BJ (cell line): ENCODE measurements around the gene TSHZ2. TPM values are rescaled to one million over a fixed set of nuclear protein-coding genes. Genes with fewer than 3 reads are reported as not detected.

Experiments
- CTCF ChIA-PET: fragments of 350-600 bp; formaldehyde crosslinking; extraction: SDS; loops from one replicate; lab custom pipeline; 2021; ENCODE audit warnings: antibody characterized with exemption, inconsistent platforms; lab: Yijun Ruan, JAX
- POLR2A ChIA-PET: fragments of 300-600 bp; sonication (Branson Sonifier 250); formaldehyde crosslinking; extraction: SDS; loops from one replicate; lab custom pipeline; 2021; ENCODE audit warnings: antibody characterized with exemption; lab: Charles Lee
- DNase-seq: peaks from one replicate; pipeline ENCODE4 v3.0.0-alpha.2; 2011; ENCODE audit warnings: low read depth
- H3K27me3 ChIP-seq: 2 replicates; pipeline ENCODE4 v1.6.0; 2011; ENCODE audit warnings: low read length; ENCODE audit not compliant: control insufficient read depth, insufficient read depth
- H3K36me3 ChIP-seq: 2 replicates; pipeline ENCODE4 v1.5.1; 2011; ENCODE audit warnings: low read length; ENCODE audit not compliant: control insufficient read depth, insufficient read depth
- H3K4me3 ChIP-seq: 2 replicates; pipeline ENCODE4 v1.5.1; 2011; ENCODE audit warnings: low read depth, mild to moderate bottlenecking, control low read depth, low read length
- polyA plus RNA-seq: library from polyadenylated mRNA; depleted of rRNA; stranded (reverse); fragments of >200 nt; gene quantifications from 2 replicates; pipeline ENCODE4 v1.2.3, GENCODE V29; 2011
- TF ChIP-seq, protein P1 (sequence below): IDR thresholded peaks from 2 replicates; pipeline ENCODE4 v1.5.1; 2011; ENCODE audit warnings: low read depth, mild to moderate bottlenecking, control low read depth, inconsistent platforms, low read length, moderate library complexity; ENCODE audit not compliant: insufficient read depth

The TSHZ2 gene
- polyA plus RNA-seq, 1 experiment: not detected

GRCh38 chr20:53231061-53231460 is 258.9 kb downstream of the TSHZ2 start:
- ChIA-PET CTCF (no interaction called here), POLR2A (no interaction called here)
- no peaks in the 10 kb centered on the region for H3K27me3 ChIP-seq
- no peaks in the 10 kb centered on the region for H3K36me3 ChIP-seq
- H3K4me3 ChIP-seq: no peak overlapping the region
- TF ChIP-seq, protein P1, sequence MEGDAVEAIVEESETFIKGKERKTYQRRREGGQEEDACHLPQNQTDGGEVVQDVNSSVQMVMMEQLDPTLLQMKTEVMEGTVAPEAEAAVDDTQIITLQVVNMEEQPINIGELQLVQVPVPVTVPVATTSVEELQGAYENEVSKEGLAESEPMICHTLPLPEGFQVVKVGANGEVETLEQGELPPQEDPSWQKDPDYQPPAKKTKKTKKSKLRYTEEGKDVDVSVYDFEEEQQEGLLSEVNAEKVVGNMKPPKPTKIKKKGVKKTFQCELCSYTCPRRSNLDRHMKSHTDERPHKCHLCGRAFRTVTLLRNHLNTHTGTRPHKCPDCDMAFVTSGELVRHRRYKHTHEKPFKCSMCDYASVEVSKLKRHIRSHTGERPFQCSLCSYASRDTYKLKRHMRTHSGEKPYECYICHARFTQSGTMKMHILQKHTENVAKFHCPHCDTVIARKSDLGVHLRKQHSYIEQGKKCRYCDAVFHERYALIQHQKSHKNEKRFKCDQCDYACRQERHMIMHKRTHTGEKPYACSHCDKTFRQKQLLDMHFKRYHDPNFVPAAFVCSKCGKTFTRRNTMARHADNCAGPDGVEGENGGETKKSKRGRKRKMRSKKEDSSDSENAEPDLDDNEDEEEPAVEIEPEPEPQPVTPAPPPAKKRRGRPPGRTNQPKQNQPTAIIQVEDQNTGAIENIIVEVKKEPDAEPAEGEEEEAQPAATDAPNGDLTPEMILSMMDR: no peak
- no peak for DNase-seq

GRCh38 chr20:53237461-53237860 is 265.3 kb downstream of the TSHZ2 start:
- no peaks in the 10 kb centered on the region for H3K27me3 ChIP-seq
- no peaks in the 10 kb centered on the region for H3K36me3 ChIP-seq
- DNase-seq: no peak
- ChIA-PET POLR2A (no interaction called here), CTCF (no interaction called here)
- no peak overlapping the region for H3K4me3 ChIP-seq
- TF ChIP-seq, protein P1: no peak

- no peak overlapping the region for H3K4me3 ChIP-seq
- POLR2A ChIA-PET: no interaction called here
- TF ChIP-seq, protein P1: no peak
- CTCF ChIA-PET: no interaction called here
- no peaks in the 10 kb centered on the region for H3K27me3 ChIP-seq
- H3K36me3 ChIP-seq: no peaks in the 10 kb centered on the region
- no peak for DNase-seq
Observed at GRCh38 chr20:53238121-53238660, 266.0 kb downstream of the TSHZ2 start.

DNA sequence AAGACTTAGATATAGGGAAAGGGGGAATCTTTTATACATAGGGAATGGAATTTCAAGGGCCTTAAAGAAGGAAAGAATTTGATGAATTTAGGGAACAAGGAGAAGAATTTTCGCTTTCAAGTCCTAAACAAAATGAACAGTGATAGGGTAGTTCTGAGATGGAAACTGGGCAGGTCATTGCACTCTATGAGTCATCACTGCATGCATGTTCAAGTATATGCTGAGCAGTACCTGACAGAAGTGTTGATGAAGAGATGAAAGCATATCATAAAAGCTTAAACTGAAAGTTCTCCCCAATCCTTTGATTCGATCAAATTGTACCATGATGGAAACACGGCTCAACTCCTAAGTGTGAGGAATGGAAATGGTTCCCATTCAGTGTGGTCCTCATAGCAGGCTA is 271.0 kb downstream of the TSHZ2 start:
- DNase-seq: no peak
- no peaks in the 10 kb centered on the region for H3K27me3 ChIP-seq
- CTCF ChIA-PET: no interaction called here
- POLR2A ChIA-PET: no interaction called here
- TF ChIP-seq, protein P1: no peak
- no peak overlapping the region for H3K4me3 ChIP-seq
- H3K36me3 ChIP-seq: no peaks in the 10 kb centered on the region

DNA sequence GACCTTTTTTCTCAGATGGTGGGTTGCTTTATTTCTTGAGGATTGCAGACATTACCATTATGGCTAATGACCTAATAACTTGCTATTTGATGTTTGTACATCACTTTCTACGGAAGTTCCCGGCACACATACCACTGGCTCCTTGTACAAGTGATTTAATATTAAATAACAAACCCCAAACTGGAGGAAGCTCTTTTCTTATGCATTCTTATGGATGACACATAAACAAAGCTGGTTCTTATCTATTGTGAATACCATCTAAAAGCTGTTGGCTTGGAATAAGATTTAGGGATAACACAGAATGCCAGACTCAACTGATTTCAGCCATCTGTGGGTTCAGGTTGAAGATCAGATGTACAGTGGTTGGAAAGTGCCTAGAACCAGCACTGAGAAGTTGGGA is 272.6 kb downstream of the TSHZ2 start:
- DNase-seq: no peak
- ChIA-PET CTCF (interaction anchor here (0.9 kb wide), 1 partner anchor 19 kb away, joined by 3 read pairs; no protein-coding TSS in a partner anchor), POLR2A (no interaction called here)
- TF ChIP-seq, protein P1: no peak
- Histone ChIP-seq H3K4me3 (no peak overlapping the region), H3K27me3 (no peaks in the 10 kb centered on the region), H3K36me3 (no peaks in the 10 kb centered on the region)
